ENCODE measurements around the gene SWAP70.
"Not testable (repeated sequence)": the region's sequence is repeated elsewhere in the genome, so short reads cannot be mapped to it uniquely, and the experiment has no call there.

Gene SWAP70

DNA sequence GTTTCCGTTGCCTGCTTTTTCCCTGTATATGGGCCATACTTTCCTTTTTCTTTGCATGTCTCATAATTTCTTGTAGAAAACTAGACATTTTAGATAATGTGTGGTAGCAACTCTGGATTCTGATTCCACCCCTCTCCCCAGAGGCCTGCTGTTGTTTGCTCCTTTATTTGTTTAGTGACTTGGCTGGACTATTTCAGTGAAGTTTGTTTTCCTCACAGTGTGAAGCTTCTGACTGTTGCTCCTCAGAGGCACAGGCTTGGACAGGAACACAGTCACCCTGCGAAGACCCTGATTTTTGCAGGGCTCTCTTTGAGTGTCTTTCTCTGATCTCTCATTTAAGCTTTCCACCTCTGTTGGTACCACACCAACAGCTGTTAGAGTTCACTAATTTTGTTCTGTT, 72.5 kb downstream of the SWAP70 start:
- H3K4me3 ChIP-seq (replicated peaks in 1 of 2; ENCODE audit: low read depth in 2 of 2, low read length in 2 of 2), result no peak overlapping the region
- DNase-seq (ENCODE audit: low read depth in 2 of 2), result no peak
- TF ChIP-seq, protein P1, sequence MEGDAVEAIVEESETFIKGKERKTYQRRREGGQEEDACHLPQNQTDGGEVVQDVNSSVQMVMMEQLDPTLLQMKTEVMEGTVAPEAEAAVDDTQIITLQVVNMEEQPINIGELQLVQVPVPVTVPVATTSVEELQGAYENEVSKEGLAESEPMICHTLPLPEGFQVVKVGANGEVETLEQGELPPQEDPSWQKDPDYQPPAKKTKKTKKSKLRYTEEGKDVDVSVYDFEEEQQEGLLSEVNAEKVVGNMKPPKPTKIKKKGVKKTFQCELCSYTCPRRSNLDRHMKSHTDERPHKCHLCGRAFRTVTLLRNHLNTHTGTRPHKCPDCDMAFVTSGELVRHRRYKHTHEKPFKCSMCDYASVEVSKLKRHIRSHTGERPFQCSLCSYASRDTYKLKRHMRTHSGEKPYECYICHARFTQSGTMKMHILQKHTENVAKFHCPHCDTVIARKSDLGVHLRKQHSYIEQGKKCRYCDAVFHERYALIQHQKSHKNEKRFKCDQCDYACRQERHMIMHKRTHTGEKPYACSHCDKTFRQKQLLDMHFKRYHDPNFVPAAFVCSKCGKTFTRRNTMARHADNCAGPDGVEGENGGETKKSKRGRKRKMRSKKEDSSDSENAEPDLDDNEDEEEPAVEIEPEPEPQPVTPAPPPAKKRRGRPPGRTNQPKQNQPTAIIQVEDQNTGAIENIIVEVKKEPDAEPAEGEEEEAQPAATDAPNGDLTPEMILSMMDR (IDR thresholded peaks at IDR 0.05; ENCODE audit: low read depth, low read length), result no peak

DNA sequence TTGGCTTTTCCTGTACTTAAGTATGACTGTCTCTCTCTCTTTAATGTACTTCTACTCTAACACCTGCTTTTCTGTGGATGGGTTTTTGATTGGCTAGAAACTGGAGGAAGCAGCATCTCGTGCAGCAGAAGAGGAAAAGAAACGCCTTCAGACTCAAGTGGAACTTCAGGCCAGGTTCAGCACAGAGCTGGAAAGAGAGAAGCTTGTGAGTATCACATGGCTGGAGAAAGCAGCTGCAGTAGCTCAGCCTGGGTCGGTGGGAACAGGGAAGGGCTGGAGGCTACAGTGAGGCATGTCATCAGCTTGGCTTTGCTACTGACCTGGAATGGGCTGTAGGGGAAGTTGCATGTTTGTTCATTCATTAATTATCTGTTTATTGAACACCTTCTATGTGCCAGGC, 74.2 kb downstream of the SWAP70 start:
- TF ChIP-seq, protein P1 (IDR thresholded peaks at IDR 0.05; ENCODE audit: low read depth, low read length), result no peak

DNA sequence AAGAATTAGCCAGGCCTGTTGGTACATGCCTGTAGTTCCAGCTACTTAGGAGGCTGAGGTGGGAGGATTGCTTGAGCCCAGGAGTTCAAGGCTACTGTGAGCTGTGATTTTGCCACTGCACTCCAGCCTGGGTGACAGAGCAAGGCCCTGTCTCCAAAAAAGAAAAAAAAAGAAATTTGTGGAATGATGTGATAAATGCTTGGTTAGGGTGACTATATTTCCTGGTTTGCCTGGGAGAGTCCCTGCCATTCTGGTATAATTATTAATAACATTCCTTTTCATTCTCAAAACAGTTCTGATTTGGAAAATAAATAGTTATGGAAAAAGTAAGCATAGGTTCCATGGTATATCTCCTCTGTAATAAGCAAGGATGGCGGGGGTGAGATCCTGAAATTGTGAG, 74.8 kb downstream of the SWAP70 start:
- TF ChIP-seq, protein P1 (IDR thresholded peaks at IDR 0.05; ENCODE audit: low read depth, low read length), result no peak
- H3K4me3 ChIP-seq (replicated peaks in 1 of 2; ENCODE audit: low read depth in 2 of 2, low read length in 2 of 2), result no peak overlapping the region
- DNase-seq (ENCODE audit: low read depth in 2 of 2), result no peak

More for the DNA sequence above, 74.2 kb downstream of the SWAP70 start:
- no peak for DNase-seq (ENCODE audit: low read depth in 2 of 2)
- H3K4me3 ChIP-seq (replicated peaks in 1 of 2; ENCODE audit: low read depth in 2 of 2, low read length in 2 of 2), result no peak overlapping the region

DNA sequence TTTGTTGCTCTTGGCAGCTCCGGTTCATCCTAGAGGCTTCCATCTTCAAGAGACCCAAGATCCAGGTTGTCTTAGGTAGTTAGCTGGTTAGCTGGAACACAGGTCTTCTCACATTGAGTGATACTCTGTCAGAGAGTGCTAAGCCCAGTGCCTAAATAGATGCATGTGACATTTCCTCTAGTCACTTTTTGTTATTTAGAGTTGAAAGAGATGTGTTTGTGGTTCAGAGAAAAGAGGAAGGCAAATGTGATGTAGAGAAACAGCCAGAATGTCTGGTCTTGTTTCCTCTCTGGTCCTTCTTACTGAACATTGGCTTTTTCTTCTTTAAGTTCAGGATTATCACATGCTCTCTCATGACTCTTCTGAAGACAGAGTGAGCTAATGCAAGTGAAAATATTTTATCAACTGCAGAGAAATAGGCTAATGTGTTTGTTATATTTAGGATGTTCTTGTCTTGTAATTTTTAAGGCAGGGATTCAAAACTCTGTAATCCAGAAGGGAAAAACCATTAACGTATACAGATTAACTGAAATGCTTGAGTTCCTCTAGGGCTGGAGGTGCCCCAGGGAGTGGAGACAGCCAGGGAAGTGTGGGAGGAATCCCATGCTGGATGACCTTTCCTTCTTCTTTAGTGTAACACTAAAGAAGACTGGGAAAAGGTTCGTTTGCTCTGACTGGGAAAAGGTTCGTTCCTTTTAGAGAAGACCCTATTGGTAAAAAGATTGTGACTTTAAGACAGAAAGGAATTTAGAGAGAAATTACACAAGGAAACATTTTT, 75.4 kb downstream of the SWAP70 start:
- DNase-seq (ENCODE audit: low read depth in 2 of 2), result no peak
- TF ChIP-seq, protein P1 (IDR thresholded peaks at IDR 0.05; ENCODE audit: low read depth, low read length), result no peak
- H3K4me3 ChIP-seq (replicated peaks in 1 of 2; ENCODE audit: low read depth in 2 of 2, low read length in 2 of 2), result no peak overlapping the region

DNA sequence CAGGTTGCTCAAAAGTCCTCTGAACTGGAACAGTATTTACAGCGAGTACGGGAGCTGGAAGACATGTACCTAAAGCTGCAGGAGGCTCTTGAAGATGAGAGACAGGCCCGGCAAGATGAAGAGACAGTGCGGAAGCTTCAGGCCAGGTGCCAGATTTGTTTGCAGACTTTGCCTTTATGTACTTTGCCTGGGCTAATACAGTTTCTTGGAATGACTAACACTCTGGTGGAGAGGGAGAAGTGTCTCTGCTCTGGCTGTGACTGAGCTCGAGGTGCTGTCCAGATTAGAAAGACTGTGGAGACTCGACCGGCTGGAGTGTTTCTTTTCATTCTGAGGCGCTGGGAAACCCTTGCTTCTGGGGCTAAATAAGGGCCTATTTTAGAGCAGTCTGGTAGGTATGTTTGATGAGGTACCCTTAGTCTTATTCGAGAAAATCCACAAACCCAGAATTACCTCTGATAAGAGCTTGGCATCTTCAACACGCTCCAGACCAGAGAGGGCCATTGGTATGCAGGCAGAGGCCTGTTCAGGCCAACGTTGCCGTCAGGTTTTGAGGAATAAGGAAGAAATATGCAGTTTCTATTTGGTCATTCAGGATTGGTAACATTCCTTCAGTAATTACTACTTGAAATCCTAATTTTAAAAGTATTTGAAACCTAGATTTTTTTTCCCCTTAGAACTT, 76.5 kb downstream of the SWAP70 start:
- DNase-seq (ENCODE audit: low read depth in 2 of 2), result no peak
- no peak overlapping the region for H3K4me3 ChIP-seq (replicated peaks in 1 of 2; ENCODE audit: low read depth in 2 of 2, low read length in 2 of 2)
- TF ChIP-seq, protein P1 (IDR thresholded peaks at IDR 0.05; ENCODE audit: low read depth, low read length), result no peak

DNA sequence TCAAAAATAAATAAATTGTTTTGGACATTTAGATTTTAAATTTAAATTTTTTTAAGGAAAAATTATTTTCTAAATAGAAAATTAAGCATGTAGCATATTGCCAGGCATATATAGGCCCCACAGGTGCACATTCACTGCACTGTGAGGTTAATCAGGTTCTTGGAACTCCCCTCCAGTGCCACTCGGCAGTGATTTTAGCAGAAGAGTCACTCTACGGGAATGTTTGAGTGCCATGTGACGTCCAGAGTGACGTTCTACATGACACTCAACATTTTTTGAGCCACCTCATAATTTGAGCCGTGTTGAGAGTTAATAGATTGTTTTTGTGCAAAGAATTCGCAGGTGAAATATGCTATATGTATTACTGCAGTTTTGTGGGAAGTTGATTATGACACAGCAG, 77.4 kb downstream of the SWAP70 start:
- TF ChIP-seq, protein P1 (IDR thresholded peaks at IDR 0.05; ENCODE audit: low read depth, low read length), result no peak
- DNase-seq (ENCODE audit: low read depth in 2 of 2), result no peak
- H3K4me3 ChIP-seq (replicated peaks in 1 of 2; ENCODE audit: low read depth in 2 of 2, low read length in 2 of 2), result no peak overlapping the region

DNA sequence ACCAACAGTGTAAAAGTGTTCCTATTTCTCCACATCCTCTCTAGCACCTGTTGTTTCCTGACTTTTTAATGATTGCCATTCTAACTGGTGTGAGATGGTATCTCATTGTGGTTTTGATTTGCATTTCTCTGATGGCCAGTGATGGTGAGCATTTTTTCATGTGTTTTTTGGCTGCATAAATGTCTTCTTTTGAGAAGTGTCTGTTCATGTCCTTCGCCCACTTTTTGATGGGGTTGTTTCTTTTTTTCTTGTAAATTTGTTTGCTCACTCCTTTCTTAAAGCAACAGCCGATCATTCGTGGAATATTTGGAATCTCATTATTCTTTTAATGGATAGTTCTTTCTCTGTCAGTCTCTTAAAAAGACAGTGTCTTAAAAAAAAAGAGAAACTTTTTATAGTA, 79.6 kb downstream of the SWAP70 start:
- DNase-seq (ENCODE audit: low read depth in 2 of 2), result not testable (repeated sequence)

More for the DNA sequence above, 79.6 kb downstream of the SWAP70 start:
- H3K4me3 ChIP-seq (replicated peaks in 1 of 2; ENCODE audit: low read depth in 2 of 2, low read length in 2 of 2), result not testable (repeated sequence)
